NB4 (cell line): Measurements from ENCODE around the gene BID.

Experiments
- DNase-seq: peaks from one replicate; pipeline ENCODE4 v3.0.0; 2010; ENCODE audit warnings: low read depth
- H3K4me3 ChIP-seq: one replicate; pipeline ENCODE4 v1.5.1; 2011; ENCODE audit warnings: mild to moderate bottlenecking, low read depth, low read length, moderate library complexity
- CTCF ChIP-seq: IDR thresholded peaks from one replicate; pipeline ENCODE4 v1.5.1; 2012; ENCODE audit warnings: low read depth, low read length
- MAX ChIP-seq: IDR thresholded peaks from 2 replicates; pipeline ENCODE4 v1.6.1; 2011; ENCODE audit warnings: low read depth, low read length
- MYC ChIP-seq: IDR thresholded peaks from 2 replicates; pipeline ENCODE4 v1.6.1; 2011; ENCODE audit warnings: low read depth, low read length
- POLR2A ChIP-seq: IDR thresholded peaks from 2 replicates; pipeline ENCODE4 v1.6.1; 2011; ENCODE audit warnings: mild to moderate bottlenecking; ENCODE audit not compliant: insufficient read length; ENCODE audit errors: extremely low read depth

The BID gene

DNA sequence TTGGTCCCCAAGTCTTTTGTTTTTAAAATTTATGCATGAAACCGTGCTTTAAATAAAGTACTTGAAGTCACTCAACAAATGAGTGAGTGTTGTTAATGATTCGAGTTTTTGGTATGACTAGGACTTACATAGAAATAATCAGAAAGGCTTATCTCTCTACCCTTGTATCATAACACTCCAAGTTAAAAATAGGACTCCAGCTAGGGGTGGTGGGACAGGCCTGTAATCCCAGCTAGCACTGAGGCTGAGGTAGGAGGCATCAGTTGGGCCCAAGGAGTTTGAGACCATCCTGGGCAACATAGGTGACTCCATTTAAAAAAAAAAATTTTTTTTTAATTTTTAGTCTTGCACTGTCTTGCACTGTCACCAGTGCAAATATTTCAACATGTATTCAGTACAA lies 80.1 kb downstream of the BID start:
- no peak overlapping the region for H3K4me3 ChIP-seq
- no peak for TF ChIP-seq POLR2A
- no peak for TF ChIP-seq CTCF
- TF ChIP-seq MAX = no peak
- no peak for TF ChIP-seq MYC
- no peak for DNase-seq

DNA sequence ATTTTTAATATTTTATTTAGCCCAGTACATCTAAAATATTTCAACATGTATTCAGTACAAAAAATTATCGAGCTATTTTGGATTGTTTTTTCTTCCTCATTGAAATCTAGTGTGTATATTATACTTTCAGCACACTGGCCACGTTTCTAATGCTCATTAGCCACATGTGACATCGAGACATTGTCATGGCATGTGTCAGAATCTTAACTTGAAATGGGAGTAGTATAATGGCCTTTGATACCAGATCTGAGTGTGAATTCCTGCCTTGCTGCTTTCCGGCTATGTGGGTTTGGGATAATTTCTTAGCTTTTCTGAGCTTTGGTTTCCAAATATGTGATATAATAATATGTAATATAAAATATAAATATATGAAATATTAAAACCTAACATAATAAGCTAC lies 81.4 kb downstream of the BID start:
- no peak overlapping the region for H3K4me3 ChIP-seq
- DNase-seq = no peak
- TF ChIP-seq CTCF = no peak
- no peak for TF ChIP-seq MYC
- no peak for TF ChIP-seq MAX
- TF ChIP-seq POLR2A = no peak

- no peak overlapping the region for H3K4me3 ChIP-seq
- DNase-seq = no peak
- TF ChIP-seq MYC (no peak), MAX (no peak), POLR2A (no peak)
Measured at GRCh38 chr22:17684245-17684644, 90.0 kb downstream of the BID start.
